H1 (cell line): ENCODE measurements around the gene NSUN4. TPM values are rescaled to one million over a fixed set of nuclear protein-coding genes. Genes with fewer than 3 reads are reported as not detected.
"Not testable (repeated sequence)": the region's sequence is repeated elsewhere in the genome, so short reads cannot be mapped to it uniquely, and the experiment has no call there.

Experiments
- CTCF ChIA-PET: fragments of 300-600 bp; sonication (Branson Sonifier 250); formaldehyde crosslinking; loops from one replicate; lab custom pipeline; 2021; ENCODE audit not compliant: partially characterized antibody; lab: Charles Lee
- POLR2A ChIA-PET: fragments of 300-600 bp; sonication (Branson Sonifier 250); formaldehyde crosslinking; loops from one replicate; lab custom pipeline; 2021; ENCODE audit warnings: inconsistent platforms; ENCODE audit not compliant: partially characterized antibody; lab: Charles Lee
- DNase-seq, 2 experiments: peaks; one replicate each; pipeline versions ENCODE4 v3.0.0 to v3.0.0-alpha.2; 2010 to 2022; ENCODE audit warnings: low spot score in 2 of 2, low read depth in 1 of 2, mixed read lengths in 1 of 2
- FAIRE-seq: peaks from 2 replicates; lab custom pipeline; 2011; peaks lifted over from hg19 to GRCh38; lab: Jason Lieb, UNC
- H2AFZ ChIP-seq: 2 replicates; pipeline ENCODE4 v1.8.1; 2012; ENCODE audit warnings: low read length, inconsistent platforms
- H2AK5ac ChIP-seq: 2 replicates; pipeline ENCODE4 v1.6.1; 2013; ENCODE audit warnings: low read depth, low read length
- H2BK120ac ChIP-seq: replicated peaks from 2 replicates; pipeline ENCODE3; 2013; ENCODE audit warnings: low read depth, low read length, inconsistent platforms
- H2BK12ac ChIP-seq: 2 replicates; pipeline ENCODE4 v1.6.1; 2013; ENCODE audit warnings: low read depth, low read length
- H2BK15ac ChIP-seq: 2 replicates; pipeline ENCODE4 v1.6.1; 2013; ENCODE audit warnings: low read length
- H2BK20ac ChIP-seq: 2 replicates; pipeline ENCODE4 v1.6.1; 2013; ENCODE audit warnings: low read length
- H2BK5ac ChIP-seq: 2 replicates; pipeline ENCODE4 v1.6.1; 2013; ENCODE audit warnings: low read depth, low read length
- H3K14ac ChIP-seq: 2 replicates; pipeline ENCODE4 v1.6.1; 2013; ENCODE audit warnings: inconsistent platforms; ENCODE audit not compliant: insufficient read length
- H3K18ac ChIP-seq: 2 replicates; pipeline ENCODE4 v1.6.1; 2013; ENCODE audit warnings: low read length; ENCODE audit errors: extremely low read depth
- H3K23ac ChIP-seq: 2 replicates; pipeline ENCODE4 v1.6.1; 2013; ENCODE audit warnings: inconsistent platforms; ENCODE audit not compliant: insufficient read length
- H3K23me2 ChIP-seq: 2 replicates; pipeline ENCODE4 v1.6.1; 2013; ENCODE audit warnings: low read depth, low read length
- H3K27ac ChIP-seq: 2 replicates; pipeline ENCODE4 v1.6.1; 2011; ENCODE audit warnings: low read depth, low read length, inconsistent platforms
- H3K27me3 ChIP-seq, 4 experiments: replicated peaks in 1 of 4; 1 replicate in 1 of 4; 2 replicates in 3 of 4; pipeline versions ENCODE4 v1.6.1 to v1.8.1; 2011 to 2013; ENCODE audit warnings: low read length in 3 of 4, mild to moderate bottlenecking in 3 of 4, inconsistent platforms in 2 of 4, mixed read lengths in 2 of 4, moderate library complexity in 1 of 4; ENCODE audit not compliant: control insufficient read depth in 3 of 4, insufficient read depth in 3 of 4; ENCODE audit errors: extremely low read depth in 1 of 4
- H3K36me3 ChIP-seq, 4 experiments: 2 replicates each; pipeline versions ENCODE4 v1.6.1 to v1.8.1; 2011 to 2013; ENCODE audit warnings: mild to moderate bottlenecking in 4 of 4, low read length in 3 of 4, moderate library complexity in 2 of 4, control low read depth in 1 of 4, inconsistent platforms in 1 of 4; ENCODE audit not compliant: insufficient read depth in 4 of 4, control insufficient read depth in 2 of 4
- H3K4ac ChIP-seq: replicated peaks from 2 replicates; pipeline ENCODE3; 2013; ENCODE audit warnings: low read length, low read depth, mixed read lengths, inconsistent platforms; ENCODE audit not compliant: insufficient read length
- H3K4me1 ChIP-seq, 4 experiments: replicated peaks in 1 of 4; 1 replicate in 1 of 4; 2 replicates in 3 of 4; pipeline versions ENCODE4 v1.6.1 to v1.8.1; 2011 to 2013; ENCODE audit warnings: low read length in 3 of 4, inconsistent platforms in 2 of 4, mixed read lengths in 1 of 4; ENCODE audit not compliant: insufficient read depth in 4 of 4, control insufficient read depth in 3 of 4
- H3K4me2 ChIP-seq, 2 experiments: 2 replicates each; pipeline versions ENCODE4 v1.6.1 to v1.8.1; 2011 to 2013; ENCODE audit warnings: low read depth in 2 of 2, low read length in 2 of 2, control low read depth in 1 of 2, inconsistent platforms in 1 of 2, mild to moderate bottlenecking in 1 of 2; ENCODE audit not compliant: insufficient read depth in 1 of 2
- H3K4me3 ChIP-seq, 4 experiments: fragments of 200-600, 300-600 bp in 1 of 4; sonication (generic), shearing (Covaris generic), sonication (Bioruptor Twin) in 1 of 4; 2 replicates each; pipeline versions ENCODE4 v1.5.1 to v1.8.1; 2011 to 2016; ENCODE audit warnings: low read length in 4 of 4, low read depth in 3 of 4, control low read depth in 2 of 4, inconsistent platforms in 2 of 4, mild to moderate bottlenecking in 2 of 4, mixed read lengths in 1 of 4, moderate library complexity in 1 of 4; ENCODE audit not compliant: insufficient read depth in 2 of 4; ENCODE audit errors: extremely low read depth in 1 of 4
- H3K56ac ChIP-seq: replicated peaks from 2 replicates; pipeline ENCODE3; 2013; ENCODE audit warnings: low read depth, mild to moderate bottlenecking, mixed read lengths, low read length, inconsistent platforms; ENCODE audit not compliant: insufficient read length
- H3K79me1 ChIP-seq: 2 replicates; pipeline ENCODE4 v1.6.1; 2013; ENCODE audit warnings: low read depth, low read length, control low read depth
- H3K79me2 ChIP-seq, 2 experiments: 2 replicates each; pipeline versions ENCODE4 v1.6.1 to v1.8.1; 2012 to 2013; ENCODE audit warnings: low read length in 2 of 2, mild to moderate bottlenecking in 2 of 2, inconsistent platforms in 1 of 2; ENCODE audit not compliant: insufficient read depth in 2 of 2, control insufficient read depth in 1 of 2
- H3K9ac ChIP-seq, 4 experiments: replicated peaks in 1 of 4; 1 replicate in 1 of 4; 2 replicates in 3 of 4; pipeline versions ENCODE4 v1.6.1 to v1.8.1; 2011 to 2013; ENCODE audit warnings: low read depth in 3 of 4, low read length in 3 of 4, control low read depth in 2 of 4, mild to moderate bottlenecking in 2 of 4, moderate library complexity in 2 of 4, inconsistent platforms in 1 of 4; ENCODE audit errors: extremely low read depth in 1 of 4
- H3K9me3 ChIP-seq, 2 experiments: 2 replicates each; pipeline versions ENCODE4 v1.6.1 to v1.8.1; 2012 to 2013; ENCODE audit warnings: mild to moderate bottlenecking in 2 of 2, moderate library complexity in 2 of 2, control low read depth in 1 of 2, inconsistent platforms in 1 of 2, low read depth in 1 of 2, low read length in 1 of 2, mixed read lengths in 1 of 2; ENCODE audit not compliant: insufficient read depth in 2 of 2
- H4K20me1 ChIP-seq, 2 experiments: replicated peaks in 1 of 2; 2 replicates each; pipeline versions ENCODE3 to v1.8.1; 2011 to 2013; ENCODE audit warnings: inconsistent platforms in 2 of 2, low read length in 2 of 2, mild to moderate bottlenecking in 1 of 2; ENCODE audit not compliant: insufficient read depth in 2 of 2, control insufficient read depth in 1 of 2
- H4K5ac ChIP-seq: 2 replicates; pipeline ENCODE4 v1.6.1; 2013; ENCODE audit warnings: low read length, low read depth, mixed read lengths, inconsistent platforms; ENCODE audit not compliant: insufficient read length
- H4K8ac ChIP-seq: 2 replicates; pipeline ENCODE4 v1.8.0; 2013; ENCODE audit warnings: mild to moderate bottlenecking, moderate library complexity, low read length, inconsistent platforms; ENCODE audit not compliant: insufficient read depth; ENCODE audit errors: extremely low read depth
- H4K91ac ChIP-seq: replicated peaks from 2 replicates; pipeline ENCODE3; 2013; ENCODE audit warnings: low read length, mixed read lengths, inconsistent platforms; ENCODE audit not compliant: insufficient read length
- WGBS, 2 experiments: shearing (Covaris generic) in 1 of 2; methylation state at CpG; one replicate each; pipeline versions ENCODE4 v1.1.6 to v1.1.7; 2013 to 2015; ENCODE audit warnings: low lambda C conversion rate in 2 of 2, mixed read lengths in 2 of 2, inconsistent platforms in 1 of 2, low coverage in 1 of 2, missing lambda C conversion rate in 1 of 2; ENCODE audit not compliant: insufficient replicate concordance in 2 of 2, insufficient coverage in 1 of 2, insufficient read length in 1 of 2; ENCODE audit errors: extremely low coverage in 1 of 2, missing lambda C conversion rate in 1 of 2; 5-methylcytosine and 5-hydroxymethylcytosine counted together
- polyA plus RNA-seq, 7 experiments: library from polyadenylated mRNA; depleted of rRNA in 3 of 7; stranded (reverse) in 5 of 7; unstranded in 2 of 7; fragments of >200 nt in 5 of 7; fragments of 200-250 nt in 2 of 7; gene quantifications; 1 replicate in 5 of 7; 2 replicates in 1 of 7; 4 replicates in 1 of 7; pipeline versions ENCODE4 v1.2.1 to v1.2.3, GENCODE V29; 2011 to 2013; ENCODE audit warnings: missing spikeins in 2 of 7, mixed read lengths in 2 of 7
- total RNA-seq: library from RNA; stranded (reverse); fragmentation: NEBNext Ultra II Directional; extraction: Animal tissue kit (Norgen Biotek cat#: 25700); gene quantifications from 2 replicates; pipeline ENCODE4 v1.2.1, GENCODE V29; 2021

The NSUN4 gene
- total and polyA plus RNA-seq, 2 of the 8 experiments (the other 6 are each of a cell fraction or from before 2014, with no cell fraction given) = 9.7 to 15.7 TPM

DNA sequence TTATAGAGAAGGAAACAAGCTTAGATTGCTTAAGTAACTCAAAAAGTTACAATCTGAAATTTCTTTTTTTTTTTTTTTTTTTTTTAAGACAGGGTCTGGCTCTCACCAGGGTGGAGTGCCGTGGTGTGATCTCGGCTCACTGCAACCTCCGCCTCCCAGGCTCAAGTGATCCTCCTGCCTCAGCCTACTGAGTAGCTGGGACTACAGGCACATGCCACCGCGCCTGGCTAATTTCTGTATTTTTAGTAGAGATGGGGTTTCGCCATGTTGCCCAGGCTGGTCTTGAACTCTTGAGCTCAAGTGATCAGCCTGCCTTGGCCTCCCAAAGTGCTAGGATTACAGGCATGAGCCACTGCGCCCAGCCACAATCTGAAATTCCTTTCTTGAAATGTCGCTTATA lies 27.1 kb downstream of the NSUN4 start:
- H2AFZ ChIP-seq, DNase-seq, H3K4me3 ChIP-seq, H3K18ac ChIP-seq, H3K23me2 ChIP-seq, H3K23ac ChIP-seq, H3K79me2 ChIP-seq, H3K9ac ChIP-seq, H2BK5ac ChIP-seq, H3K27ac ChIP-seq, H4K91ac ChIP-seq, H3K27me3 ChIP-seq, H3K4me1 ChIP-seq, H3K79me1 ChIP-seq, H3K4ac ChIP-seq, H2BK120ac ChIP-seq, H2AK5ac ChIP-seq, H3K14ac ChIP-seq, FAIRE-seq, H3K4me2 ChIP-seq, H4K8ac ChIP-seq, H4K5ac ChIP-seq, H3K56ac ChIP-seq, H2BK20ac ChIP-seq, H4K20me1 ChIP-seq, H2BK15ac ChIP-seq, H3K9me3 ChIP-seq, H2BK12ac ChIP-seq: not testable (repeated sequence)
- peaks cover 0 to 26% (median 4%) of the 10 kb centered on the region in 4 experiments; a peak in 4 of 8 replicates for H3K36me3 ChIP-seq
- ChIA-PET POLR2A (interaction anchor here (0.6 to 1.5 kb wide), 4 partner anchors 13 to 62 kb away, joined by 3 to 9 read pairs (median 4); no protein-coding TSS in a partner anchor), CTCF (interaction anchor here (1.0 to 1.4 kb wide), 3 partner anchors 20 to 182 kb away, joined by 3 to 5 read pairs (median 4); no protein-coding TSS in a partner anchor)
- WGBS, 2 experiments = 98% methylated on average over 7 of the region's 8 CpGs; no CpG with 5 or more reads in 1 of the 2 experiments
